Measurements from ENCODE around the gene SNAP91.
"Not testable (repeated sequence)": the region's sequence is repeated elsewhere in the genome, so short reads cannot be mapped to it uniquely, and the experiment has no call there.

SNAP91 gene

DNA sequence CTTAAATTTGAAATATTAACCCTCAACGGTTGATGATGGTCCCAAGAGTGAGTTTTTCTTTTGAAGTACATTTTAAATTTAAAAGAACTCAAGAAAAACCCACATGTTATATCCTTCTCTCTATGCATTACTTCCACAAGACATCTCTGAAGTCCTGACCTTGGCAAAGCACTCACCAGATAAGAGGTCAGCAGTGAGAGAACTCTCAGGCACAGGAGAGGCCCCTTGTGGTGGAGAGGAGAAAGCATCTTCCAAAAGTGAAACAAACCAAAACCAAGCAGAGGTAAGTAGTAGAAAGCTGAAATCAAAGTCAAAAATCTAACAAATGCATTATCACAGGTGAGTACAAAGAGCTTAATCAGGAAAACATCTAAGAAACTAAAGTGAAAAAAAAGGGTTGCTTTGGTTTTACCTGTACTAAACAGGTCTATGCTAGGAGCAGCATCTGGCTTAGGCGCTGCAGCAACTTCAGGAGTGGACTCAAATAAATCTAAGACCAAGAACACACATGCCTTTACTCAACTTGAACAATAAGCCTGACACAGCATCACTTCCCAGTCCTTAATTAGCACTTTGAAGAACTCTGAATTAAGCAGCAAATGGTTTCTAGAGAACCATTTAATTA is 116.0 kb downstream of the SNAP91 start:
- no peak for DNase-seq (ENCODE audit: extremely low read depth, low read depth)
- TF ChIP-seq, protein P1, sequence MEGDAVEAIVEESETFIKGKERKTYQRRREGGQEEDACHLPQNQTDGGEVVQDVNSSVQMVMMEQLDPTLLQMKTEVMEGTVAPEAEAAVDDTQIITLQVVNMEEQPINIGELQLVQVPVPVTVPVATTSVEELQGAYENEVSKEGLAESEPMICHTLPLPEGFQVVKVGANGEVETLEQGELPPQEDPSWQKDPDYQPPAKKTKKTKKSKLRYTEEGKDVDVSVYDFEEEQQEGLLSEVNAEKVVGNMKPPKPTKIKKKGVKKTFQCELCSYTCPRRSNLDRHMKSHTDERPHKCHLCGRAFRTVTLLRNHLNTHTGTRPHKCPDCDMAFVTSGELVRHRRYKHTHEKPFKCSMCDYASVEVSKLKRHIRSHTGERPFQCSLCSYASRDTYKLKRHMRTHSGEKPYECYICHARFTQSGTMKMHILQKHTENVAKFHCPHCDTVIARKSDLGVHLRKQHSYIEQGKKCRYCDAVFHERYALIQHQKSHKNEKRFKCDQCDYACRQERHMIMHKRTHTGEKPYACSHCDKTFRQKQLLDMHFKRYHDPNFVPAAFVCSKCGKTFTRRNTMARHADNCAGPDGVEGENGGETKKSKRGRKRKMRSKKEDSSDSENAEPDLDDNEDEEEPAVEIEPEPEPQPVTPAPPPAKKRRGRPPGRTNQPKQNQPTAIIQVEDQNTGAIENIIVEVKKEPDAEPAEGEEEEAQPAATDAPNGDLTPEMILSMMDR (IDR thresholded peaks at IDR 0.05; ENCODE audit: low read depth, low read length) = peak; percentile 54

DNA sequence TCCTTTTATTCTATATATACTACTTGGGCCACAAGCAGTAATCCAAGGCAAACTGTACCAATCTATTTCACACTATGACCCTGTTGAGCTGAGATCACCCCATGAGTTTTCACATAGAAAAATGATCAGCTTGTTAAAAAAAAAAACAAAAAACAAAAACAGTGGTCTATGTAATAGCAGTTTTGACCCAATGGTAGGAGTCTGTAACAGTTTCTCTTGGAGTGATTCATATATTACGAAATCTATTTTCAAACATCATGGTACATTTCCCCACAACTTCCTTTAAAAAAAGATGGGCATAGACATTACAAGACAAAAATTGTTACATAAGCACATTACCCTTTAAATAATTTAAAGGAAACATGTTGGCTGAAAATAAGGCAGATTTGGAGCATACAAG is 118.5 kb downstream of the SNAP91 start:
- no peak for DNase-seq (ENCODE audit: extremely low read depth, low read depth)
- TF ChIP-seq, protein P1 (IDR thresholded peaks at IDR 0.05; ENCODE audit: low read depth, low read length) = no peak

DNA sequence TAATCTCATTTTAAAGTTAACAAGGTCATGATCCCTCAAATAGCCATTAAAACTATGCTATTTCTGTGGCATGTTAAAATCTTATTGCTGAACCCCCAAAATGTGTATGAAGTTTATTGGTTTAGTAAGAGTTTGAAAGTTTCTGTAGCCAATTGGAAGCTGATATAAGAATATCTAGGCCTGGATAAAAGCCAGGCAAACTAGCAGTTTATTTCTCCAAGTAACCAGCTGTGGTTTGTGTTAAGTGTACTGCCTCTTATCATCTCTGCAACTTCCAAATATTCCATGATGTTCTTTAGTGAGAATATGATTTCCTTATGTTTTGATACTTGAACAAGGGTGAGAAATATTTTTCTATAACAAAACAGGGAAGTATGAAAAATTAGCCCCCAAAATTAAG is 119.8 kb downstream of the SNAP91 start:
- no peak for DNase-seq (ENCODE audit: extremely low read depth, low read depth)
- TF ChIP-seq, protein P1 (IDR thresholded peaks at IDR 0.05; ENCODE audit: low read depth, low read length) = no peak

DNA sequence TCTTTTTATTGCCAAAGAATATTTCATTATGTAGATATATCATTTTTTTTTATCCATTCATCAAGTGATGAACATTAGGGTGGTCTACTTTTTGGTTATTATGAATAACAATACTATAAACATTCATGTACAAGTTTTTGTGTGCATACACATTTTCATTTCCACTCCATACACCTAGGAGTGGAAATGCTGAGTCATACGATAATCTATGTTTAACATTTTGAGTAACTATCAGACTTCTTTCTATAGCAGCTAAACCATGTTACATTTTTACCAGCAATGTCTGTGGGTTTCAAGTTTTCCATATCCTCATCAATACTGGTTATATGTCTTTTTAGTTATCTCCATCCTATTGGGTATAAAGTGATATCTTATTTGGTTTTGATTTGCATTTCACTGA is 130.8 kb downstream of the SNAP91 start:
- TF ChIP-seq, protein P1 (IDR thresholded peaks at IDR 0.05; ENCODE audit: low read depth, low read length) = no peak
- DNase-seq (ENCODE audit: extremely low read depth, low read depth) = no peak

DNA sequence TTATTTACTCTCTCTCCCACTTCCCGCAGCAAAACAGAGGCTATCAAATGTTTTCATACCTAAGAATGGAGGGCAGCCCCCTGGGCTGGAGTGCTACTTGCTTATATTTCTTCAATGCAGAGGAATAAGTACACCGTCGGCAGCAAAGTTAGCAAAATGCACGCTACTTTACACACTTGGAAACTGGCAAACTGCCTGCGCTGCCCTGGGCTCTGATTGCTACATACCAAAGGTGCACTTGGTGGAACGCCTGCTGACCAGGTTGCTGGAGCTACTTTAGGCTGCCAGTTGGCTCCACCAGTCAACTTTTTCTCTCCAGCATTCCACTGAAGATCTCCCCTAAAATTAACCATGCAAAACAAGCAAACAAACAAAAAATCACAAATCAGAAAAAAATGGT is 134.1 kb downstream of the SNAP91 start:
- TF ChIP-seq, protein P1 (IDR thresholded peaks at IDR 0.05; ENCODE audit: low read depth, low read length) = no peak
- no peak for DNase-seq (ENCODE audit: extremely low read depth, low read depth)

DNA sequence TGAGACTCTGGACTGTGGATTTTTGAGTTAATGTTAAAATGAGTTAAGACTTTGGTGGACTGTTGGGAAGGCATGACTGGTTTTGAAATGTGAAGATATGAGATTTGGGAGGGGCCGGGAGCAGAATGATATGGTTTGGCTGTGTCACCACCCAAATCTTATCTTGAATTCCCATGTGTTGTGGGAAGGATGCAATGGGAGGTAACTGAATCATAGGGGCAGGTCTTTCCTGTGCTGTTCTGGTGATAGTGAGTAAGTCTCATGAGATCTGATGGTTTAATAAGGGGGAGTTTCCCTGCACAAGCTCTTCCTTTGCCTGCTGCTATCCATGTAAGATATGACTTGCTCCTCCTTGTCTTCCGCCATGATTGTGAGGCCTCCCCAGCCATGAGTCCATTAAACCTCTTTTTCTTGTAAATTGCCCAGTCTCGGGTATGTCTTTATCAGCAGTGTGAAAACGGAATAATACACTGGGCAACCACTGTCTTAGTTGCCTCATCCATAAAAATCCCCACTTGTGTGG is 137.2 kb downstream of the SNAP91 start:
- not testable (repeated sequence) for DNase-seq (ENCODE audit: extremely low read depth, low read depth)

DNA sequence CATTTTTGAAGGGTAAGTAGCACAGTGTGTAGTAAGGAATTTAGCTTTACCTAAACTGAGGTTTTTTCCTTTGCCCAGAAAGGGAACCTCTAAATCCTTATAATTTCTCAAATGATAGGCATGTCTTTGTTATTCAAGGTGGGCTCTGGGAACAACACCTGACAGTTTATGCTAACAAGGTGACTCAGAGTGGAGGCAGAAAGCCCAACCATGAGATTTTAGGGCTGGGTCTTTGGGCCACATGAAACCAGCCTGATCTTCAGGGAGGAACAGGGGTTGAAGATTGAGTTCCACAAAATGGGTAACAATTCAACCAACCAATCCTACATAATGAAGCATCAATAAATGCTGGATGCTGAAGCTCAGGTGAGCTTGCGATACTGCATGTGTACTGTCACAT is 149.9 kb downstream of the SNAP91 start:
- TF ChIP-seq, protein P1 (IDR thresholded peaks at IDR 0.05; ENCODE audit: low read depth, low read length) = no peak
- no peak for DNase-seq (ENCODE audit: extremely low read depth, low read depth)

DNA sequence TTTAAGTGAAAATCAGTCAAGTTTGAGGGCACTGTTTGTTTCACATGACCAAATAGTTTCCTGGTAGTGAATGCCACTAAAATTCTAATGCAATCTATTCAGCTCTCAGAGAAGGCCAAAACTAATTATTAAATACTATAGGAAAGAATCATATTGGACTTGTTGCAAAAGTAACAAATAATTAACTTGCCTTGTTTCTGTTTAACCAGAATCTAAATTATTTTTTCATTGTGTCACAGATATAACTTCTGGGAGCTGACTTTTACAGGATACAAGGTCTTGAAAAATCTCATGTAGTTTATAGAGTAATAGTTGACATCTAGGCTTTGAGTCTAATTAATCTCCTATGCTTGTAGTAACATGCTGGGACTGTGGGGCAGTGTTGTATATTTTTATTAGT is 152.0 kb downstream of the SNAP91 start:
- no peak for DNase-seq (ENCODE audit: extremely low read depth, low read depth)
- TF ChIP-seq, protein P1 (IDR thresholded peaks at IDR 0.05; ENCODE audit: low read depth, low read length) = no peak

DNA sequence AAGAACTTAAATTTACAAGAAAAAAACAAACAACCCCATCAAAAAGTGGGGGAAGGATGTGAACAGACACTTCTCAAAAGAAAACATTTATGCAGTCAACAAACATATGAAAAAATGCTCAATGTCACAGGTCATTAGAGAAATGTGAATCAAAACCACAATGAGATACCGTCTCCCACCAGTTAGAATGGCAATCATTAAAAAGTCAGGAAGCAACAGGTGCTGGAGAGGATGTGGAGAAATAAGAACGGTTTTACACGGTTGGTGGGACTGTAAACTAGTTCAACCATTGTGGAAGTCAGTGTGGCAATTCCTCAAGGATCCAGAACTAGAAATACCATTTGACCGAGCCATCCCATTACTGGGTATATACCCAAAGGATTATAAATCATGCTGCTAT is 157.2 kb downstream of the SNAP91 start:
- not testable (repeated sequence) for DNase-seq (ENCODE audit: extremely low read depth, low read depth)

DNA sequence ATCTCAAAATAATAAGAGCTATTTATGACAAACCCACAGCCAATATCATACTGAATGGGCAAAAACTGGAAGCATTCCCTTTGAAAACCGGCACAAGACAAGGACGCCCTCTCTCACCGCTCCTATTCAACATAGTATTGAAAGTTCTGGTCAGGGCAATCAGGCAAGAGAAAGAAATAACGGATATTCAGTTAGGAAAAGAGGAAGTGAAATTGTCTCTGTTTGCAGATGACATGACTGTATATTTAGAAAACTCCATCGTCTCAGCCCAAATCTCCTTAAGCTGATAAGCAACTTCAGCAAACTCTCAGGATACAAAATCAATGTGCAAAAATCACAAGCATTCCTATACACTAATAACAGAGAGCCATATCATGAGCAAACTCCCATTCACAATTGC is 158.4 kb downstream of the SNAP91 start:
- DNase-seq (ENCODE audit: extremely low read depth, low read depth) = not testable (repeated sequence)
